Ovary (tissue), 3 donors: ENCODE data around the gene MYMK.

Experiments used
- CTCF ChIP-seq, 3 donors: fragments of 450-650 bp in 2 of 3; fragments of 200-600 bp in 1 of 3; IDR thresholded peaks; one replicate each; pipeline versions ENCODE4 v1.5.1 to v1.8.0; 2016 to 2022; ENCODE audit warnings: antibody characterized with exemption in 3 of 3, mild to moderate bottlenecking in 1 of 3
- POLR2A ChIP-seq: fragments of 450-650 bp; IDR thresholded peaks from one replicate; pipeline ENCODE4 v1.6.1; 2017; ENCODE audit warnings: antibody characterized with exemption, mild to moderate bottlenecking, moderate library complexity
- donor health status: DM: no; HTN: no; CAD: no.

- TF ChIP-seq CTCF (IDR thresholded peaks at IDR 0.05) (no peak), POLR2A (no peak)
Measured at GRCh38 chr9:133561976-133562554, 37.3 kb upstream of the MYMK start.
